MCF 10A (cell line): ENCODE data around the gene IMPG1. TPM values are rescaled to one million over a fixed set of nuclear protein-coding genes. Genes with fewer than 3 reads are reported as not detected.

ENCODE experiments used
- BruUV-seq: library from RNA; stranded (reverse); fragments of 400-500 nt; replicated peaks from 2 replicates; lab custom pipeline; 2021; lab: Mats Ljungman, UMichigan
- CTCF ChIA-PET: fragments of 300-600 bp; sonication (Branson Sonifier 250); formaldehyde crosslinking; extraction: SDS; loops from one replicate; lab custom pipeline; 2021; ENCODE audit warnings: antibody characterized with exemption, inconsistent platforms; lab: Yijun Ruan, JAX
- POLR2A ChIA-PET: fragments of 300-600, 350-650 bp; sonication (Branson Sonifier 250); formaldehyde crosslinking; extraction: SDS; loops from one replicate; lab custom pipeline; 2020; ENCODE audit warnings: antibody characterized with exemption, inconsistent platforms; lab: Yijun Ruan, JAX
- DNase-seq: peaks from one replicate; pipeline ENCODE4 v3.0.0-alpha.2; 2018; ENCODE audit not compliant: unreplicated experiment
- H3K27ac Mint-ChIP-seq: one replicate; pipeline ENCODE4 v1.8.0; 2022; ENCODE audit warnings: mild to moderate bottlenecking, low read depth, mixed read lengths; ENCODE audit not compliant: unreplicated experiment
- H3K27me3 Mint-ChIP-seq: one replicate; pipeline ENCODE4 v1.8.0; 2022; ENCODE audit warnings: mixed read lengths; ENCODE audit not compliant: insufficient read depth, unreplicated experiment
- H3K36me3 Mint-ChIP-seq: one replicate; pipeline ENCODE4 v1.8.0; 2022; ENCODE audit warnings: mild to moderate bottlenecking, moderate library complexity, mixed read lengths; ENCODE audit not compliant: insufficient read depth, unreplicated experiment
- H3K4me1 Mint-ChIP-seq: one replicate; pipeline ENCODE4 v1.8.0; 2022; ENCODE audit warnings: mixed read lengths; ENCODE audit not compliant: insufficient read depth, unreplicated experiment
- H3K4me3 Mint-ChIP-seq: one replicate; pipeline ENCODE4 v1.8.0; 2022; ENCODE audit warnings: mild to moderate bottlenecking, moderate library complexity, mixed read lengths; ENCODE audit not compliant: unreplicated experiment
- H3K9me3 Mint-ChIP-seq: one replicate; pipeline ENCODE4 v1.8.0; 2022; ENCODE audit warnings: mixed read lengths; ENCODE audit not compliant: unreplicated experiment
- CTCF ChIP-seq: fragments of 200-600 bp; IDR thresholded peaks from one replicate; pipeline ENCODE4 v1.8.0; 2022; ENCODE audit warnings: antibody characterized with exemption, mild to moderate bottlenecking; ENCODE audit not compliant: unreplicated experiment
- intact Hi-C: fragments of 100-400 bp; cut with micrococcal nuclease; formaldehyde crosslinking; loops from 2 replicates; pipeline ENCODE4 v1.14.1; 2022
- total RNA-seq: library from RNA; stranded (reverse); gene quantifications from 2 replicates; pipeline ENCODE4 v1.2.3, GENCODE V29; 2022

IMPG1 gene
- total RNA-seq, 1 experiment from 2014 or later: not detected

- H3K4me3 Mint-ChIP-seq: no peak overlapping the region
- no peaks in the 10 kb centered on the region for H3K36me3 Mint-ChIP-seq
- no peaks in the 10 kb centered on the region for H3K27me3 Mint-ChIP-seq
- no TSS peak for BruUV-seq
- no peak overlapping the region for H3K27ac Mint-ChIP-seq
- H3K4me1 Mint-ChIP-seq: peaks cover 6% of the 10 kb centered on the region
- no peaks in the 10 kb centered on the region for H3K9me3 Mint-ChIP-seq
- ChIA-PET POLR2A (no interaction called here), CTCF (no interaction called here)
- intact Hi-C loops: no loop called here
- DNase-seq: no peak
- no peak for TF ChIP-seq CTCF
Observed at GRCh38 chr6:76000629-76001028, 71.8 kb downstream of the IMPG1 start.

GRCh38 chr6:75997696-75998095, 74.8 kb downstream of the IMPG1 start:
- H3K27ac Mint-ChIP-seq: no peak overlapping the region
- H3K4me1 Mint-ChIP-seq: peaks cover 6% of the 10 kb centered on the region
- H3K27me3 Mint-ChIP-seq: no peaks in the 10 kb centered on the region
- POLR2A ChIA-PET: interaction anchor here (0.7 kb wide), 1 partner anchor 13 kb away, joined by 3 read pairs; no protein-coding TSS in a partner anchor
- CTCF ChIA-PET: interaction anchor here (0.6 kb wide), 1 partner anchor 65 kb away, joined by 4 read pairs; no protein-coding TSS in a partner anchor
- H3K9me3 Mint-ChIP-seq: no peaks in the 10 kb centered on the region
- TF ChIP-seq CTCF: no peak
- no peak overlapping the region for H3K4me3 Mint-ChIP-seq
- no TSS peak for BruUV-seq
- intact Hi-C loops: no loop called here
- H3K36me3 Mint-ChIP-seq: no peaks in the 10 kb centered on the region
- no peak for DNase-seq

GRCh38 chr6:75993236-75994162, 79.0 kb downstream of the IMPG1 start:
- Mint-ChIP-seq H3K4me3 (no peak overlapping the region), H3K27ac (no peak overlapping the region), H3K36me3 (no peaks in the 10 kb centered on the region), H3K4me1 (peaks cover 6% of the 10 kb centered on the region), H3K27me3 (no peaks in the 10 kb centered on the region), H3K9me3 (no peaks in the 10 kb centered on the region)
- DNase-seq: no peak
- intact Hi-C loops: no loop called here
- ChIA-PET CTCF (interaction anchor here (0.6 kb wide), 1 partner anchor 329 kb away, joined by 7 read pairs; no protein-coding TSS in a partner anchor), POLR2A (no interaction called here)
- TF ChIP-seq CTCF: no peak
- BruUV-seq: no TSS peak

- H3K36me3 Mint-ChIP-seq: no peaks in the 10 kb centered on the region
- no peak overlapping the region for H3K27ac Mint-ChIP-seq
- intact Hi-C loops: no loop called here
- H3K27me3 Mint-ChIP-seq: no peaks in the 10 kb centered on the region
- ChIA-PET POLR2A (no interaction called here), CTCF (interaction anchor here (1.1 kb wide), 1 partner anchor 689 kb away, joined by 3 read pairs; no protein-coding TSS in a partner anchor)
- no peaks in the 10 kb centered on the region for H3K4me1 Mint-ChIP-seq
- BruUV-seq: no TSS peak
- H3K4me3 Mint-ChIP-seq: no peak overlapping the region
- no peak for DNase-seq
- no peaks in the 10 kb centered on the region for H3K9me3 Mint-ChIP-seq
- no peak for TF ChIP-seq CTCF
Observed at GRCh38 chr6:75991941-75992340, 80.5 kb downstream of the IMPG1 start.
